PFSK-1 (cell line): ENCODE measurements around the gene SLC44A1.

Experiments
- FOXP2 ChIP-seq: optimal IDR thresholded peaks from 2 replicates; pipeline ENCODE3; 2011; ENCODE audit warnings: borderline replicate concordance, control low read depth, inconsistent platforms; ENCODE audit not compliant: insufficient read depth; ENCODE audit errors: extremely low read length, extremely low read depth
- POLR2AphosphoS5 ChIP-seq: IDR thresholded peaks from 2 replicates; pipeline ENCODE4 v1.6.1; 2012; ENCODE audit warnings: low read depth, mild to moderate bottlenecking, control low read depth, low read length, moderate library complexity
- SIN3A ChIP-seq: IDR thresholded peaks from 2 replicates; pipeline ENCODE4 v1.6.1; 2012; ENCODE audit warnings: mild to moderate bottlenecking, low read length, moderate library complexity, borderline replicate concordance; ENCODE audit not compliant: insufficient read depth
- TAF1 ChIP-seq: IDR thresholded peaks from 2 replicates; pipeline ENCODE4 v1.6.1; 2012; ENCODE audit warnings: low read length, control low read depth, borderline replicate concordance; ENCODE audit not compliant: insufficient read depth
- TF ChIP-seq, protein P1 (sequence below), 2 experiments: IDR thresholded peaks; 2 replicates each; pipeline versions ENCODE4 v1.6.1 to v1.8.0; 2011 to 2012; ENCODE audit warnings: low read depth in 2 of 2, low read length in 2 of 2, control low read depth in 1 of 2, inconsistent platforms in 1 of 2, mild to moderate bottlenecking in 1 of 2, moderate library complexity in 1 of 2; ENCODE audit not compliant: insufficient read depth in 1 of 2

Gene SLC44A1

DNA sequence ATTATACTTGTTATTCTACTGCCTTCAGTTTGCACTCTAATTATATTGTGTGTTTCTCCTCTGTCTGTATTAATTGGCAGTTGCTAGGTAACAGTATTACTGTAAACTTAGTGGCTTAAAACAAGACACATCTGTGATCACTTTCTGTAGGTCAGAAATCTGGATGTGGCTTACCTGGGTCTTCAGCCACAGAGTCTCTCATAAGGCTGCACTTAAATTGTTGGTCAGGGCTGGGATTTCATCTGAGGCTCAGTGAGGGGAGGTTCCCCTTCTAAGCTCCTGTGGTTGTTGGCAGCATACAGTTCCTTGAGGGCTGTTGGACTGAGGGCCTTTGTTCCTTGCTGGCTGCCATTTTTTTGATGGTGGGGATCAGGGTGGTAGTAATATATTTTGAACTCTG lies 68.8 kb downstream of the SLC44A1 start:
- no peak for TF ChIP-seq SIN3A
- no peak for TF ChIP-seq POLR2AphosphoS5
- no peak for TF ChIP-seq TAF1
- TF ChIP-seq, protein P1, sequence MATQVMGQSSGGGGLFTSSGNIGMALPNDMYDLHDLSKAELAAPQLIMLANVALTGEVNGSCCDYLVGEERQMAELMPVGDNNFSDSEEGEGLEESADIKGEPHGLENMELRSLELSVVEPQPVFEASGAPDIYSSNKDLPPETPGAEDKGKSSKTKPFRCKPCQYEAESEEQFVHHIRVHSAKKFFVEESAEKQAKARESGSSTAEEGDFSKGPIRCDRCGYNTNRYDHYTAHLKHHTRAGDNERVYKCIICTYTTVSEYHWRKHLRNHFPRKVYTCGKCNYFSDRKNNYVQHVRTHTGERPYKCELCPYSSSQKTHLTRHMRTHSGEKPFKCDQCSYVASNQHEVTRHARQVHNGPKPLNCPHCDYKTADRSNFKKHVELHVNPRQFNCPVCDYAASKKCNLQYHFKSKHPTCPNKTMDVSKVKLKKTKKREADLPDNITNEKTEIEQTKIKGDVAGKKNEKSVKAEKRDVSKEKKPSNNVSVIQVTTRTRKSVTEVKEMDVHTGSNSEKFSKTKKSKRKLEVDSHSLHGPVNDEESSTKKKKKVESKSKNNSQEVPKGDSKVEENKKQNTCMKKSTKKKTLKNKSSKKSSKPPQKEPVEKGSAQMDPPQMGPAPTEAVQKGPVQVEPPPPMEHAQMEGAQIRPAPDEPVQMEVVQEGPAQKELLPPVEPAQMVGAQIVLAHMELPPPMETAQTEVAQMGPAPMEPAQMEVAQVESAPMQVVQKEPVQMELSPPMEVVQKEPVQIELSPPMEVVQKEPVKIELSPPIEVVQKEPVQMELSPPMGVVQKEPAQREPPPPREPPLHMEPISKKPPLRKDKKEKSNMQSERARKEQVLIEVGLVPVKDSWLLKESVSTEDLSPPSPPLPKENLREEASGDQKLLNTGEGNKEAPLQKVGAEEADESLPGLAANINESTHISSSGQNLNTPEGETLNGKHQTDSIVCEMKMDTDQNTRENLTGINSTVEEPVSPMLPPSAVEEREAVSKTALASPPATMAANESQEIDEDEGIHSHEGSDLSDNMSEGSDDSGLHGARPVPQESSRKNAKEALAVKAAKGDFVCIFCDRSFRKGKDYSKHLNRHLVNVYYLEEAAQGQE (IDR thresholded peaks at IDR 0.05; ENCODE audit: insufficient read depth in 1 of 2, low read depth in 2 of 2, low read length in 2 of 2) = no peak
- no peak for TF ChIP-seq FOXP2

DNA sequence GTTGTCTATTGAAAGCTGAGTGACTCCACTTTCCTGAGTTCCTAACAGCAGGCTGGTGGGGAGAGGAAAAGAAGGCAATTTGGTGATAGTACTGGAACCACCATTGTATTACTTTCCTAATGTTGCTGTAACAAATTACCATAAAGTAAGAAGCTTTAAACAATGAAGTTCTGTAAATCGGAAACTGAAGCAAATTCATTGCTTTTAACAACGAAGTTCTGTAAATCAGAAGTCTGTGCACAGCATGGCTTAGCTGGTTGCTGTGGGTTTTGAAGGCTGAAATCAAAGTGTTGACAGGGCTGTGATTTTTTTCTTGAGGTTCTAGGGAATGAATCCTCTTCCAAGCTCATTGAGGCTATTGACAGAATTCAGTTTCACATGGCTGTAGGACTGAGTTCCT lies 72.3 kb downstream of the SLC44A1 start:
- TF ChIP-seq POLR2AphosphoS5 (no peak), TAF1 (no peak), SIN3A (no peak)

DNA sequence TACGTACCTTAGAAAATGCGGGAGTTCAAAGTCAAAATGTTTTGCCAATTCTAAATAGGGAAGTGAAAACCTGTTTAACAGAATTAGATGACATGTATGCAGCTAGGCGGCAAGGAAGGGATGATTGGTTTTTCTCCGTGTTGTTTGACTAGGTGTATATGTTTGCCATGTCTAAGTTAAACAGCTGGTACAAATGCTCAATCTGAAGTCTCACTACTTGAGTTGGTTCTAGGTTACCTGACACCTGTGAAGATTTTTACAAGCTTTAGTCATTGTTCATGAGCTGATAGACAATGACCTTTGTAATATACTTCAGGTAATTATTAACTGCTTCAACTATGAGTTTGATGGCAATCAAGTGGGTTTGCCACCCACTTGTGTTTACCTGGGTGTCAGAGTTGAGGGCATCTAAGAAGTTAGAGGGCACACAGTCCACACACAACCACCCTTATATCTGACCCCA lies 74.3 kb downstream of the SLC44A1 start:
- no peak for TF ChIP-seq TAF1

DNA sequence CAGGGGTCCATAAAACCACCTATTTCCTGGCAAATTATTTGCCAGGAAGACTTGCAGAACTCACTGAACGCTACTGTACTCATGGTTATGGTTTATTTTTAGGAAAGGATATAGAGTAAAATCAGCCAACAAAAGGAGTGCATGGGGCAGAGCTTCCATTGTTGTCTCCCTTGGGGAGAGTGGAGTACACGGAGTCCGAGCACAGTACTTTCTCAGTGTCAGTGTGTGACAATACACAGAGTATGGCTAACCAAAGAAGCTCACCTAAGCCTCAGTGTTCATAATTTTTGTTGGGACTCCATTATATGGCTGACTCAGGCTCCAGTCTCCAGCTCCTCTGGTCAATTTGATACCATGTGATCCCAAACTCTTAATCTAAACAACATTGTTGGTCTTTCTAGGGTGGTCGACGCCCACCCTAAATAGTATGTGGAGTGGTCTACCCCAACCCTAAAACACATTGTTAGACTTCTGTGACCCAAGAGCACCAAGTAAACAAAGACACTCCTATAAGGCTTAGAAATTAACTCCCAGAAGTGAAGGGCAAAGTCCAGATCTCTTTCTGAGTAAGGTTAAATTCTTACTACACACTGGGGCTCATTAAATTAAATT lies 74.9 kb downstream of the SLC44A1 start:
- TF ChIP-seq, protein P1 (IDR thresholded peaks at IDR 0.05; ENCODE audit: insufficient read depth in 1 of 2, low read depth in 2 of 2, low read length in 2 of 2) = no peak
- TF ChIP-seq SIN3A = no peak
- TF ChIP-seq POLR2AphosphoS5 = no peak
- TF ChIP-seq TAF1 = no peak
- no peak for TF ChIP-seq FOXP2

DNA sequence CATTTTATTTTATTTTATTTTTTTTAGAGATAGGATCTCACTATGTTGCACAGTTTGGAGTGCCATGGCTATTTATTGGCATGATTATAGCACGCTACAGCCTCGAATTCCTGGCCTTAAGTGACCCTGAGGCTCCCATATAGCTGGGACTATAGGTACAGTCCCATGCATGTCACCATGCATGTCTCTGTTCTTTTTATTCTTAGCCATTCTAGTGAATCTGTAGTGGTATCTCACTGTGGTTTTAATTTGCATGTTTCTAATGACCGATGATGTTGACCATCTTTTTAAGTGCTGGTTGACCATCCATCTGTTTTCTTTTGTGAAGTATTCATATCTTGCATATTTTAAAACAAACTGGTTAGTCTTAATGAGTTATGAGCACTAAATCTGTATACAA lies 76.1 kb downstream of the SLC44A1 start:
- TF ChIP-seq TAF1 (no peak), SIN3A (no peak), FOXP2 (no peak), POLR2AphosphoS5 (no peak)
- TF ChIP-seq, protein P1 (IDR thresholded peaks at IDR 0.05; ENCODE audit: insufficient read depth in 1 of 2, low read depth in 2 of 2, low read length in 2 of 2) = no peak

DNA sequence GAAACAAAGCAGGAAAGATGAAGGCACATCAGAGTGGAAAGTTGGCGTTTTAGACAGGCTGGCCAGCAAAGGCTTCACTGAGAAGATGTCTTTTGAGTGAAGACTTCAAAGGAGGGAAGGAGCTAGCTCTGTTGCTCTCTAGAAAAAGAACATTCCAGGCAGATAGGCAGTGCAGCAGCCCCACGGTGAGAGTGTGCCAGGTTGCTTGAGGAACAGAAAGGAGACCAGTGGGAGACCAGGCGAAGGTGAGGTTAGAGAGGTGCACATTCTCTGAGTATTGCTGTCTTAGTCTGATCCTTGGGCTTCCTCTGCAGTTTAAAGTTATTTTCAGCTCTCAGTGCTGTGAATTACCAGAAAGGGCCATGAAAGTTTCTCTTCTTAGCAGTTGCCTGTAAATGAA lies 83.8 kb downstream of the SLC44A1 start:
- TF ChIP-seq, protein P1 (IDR thresholded peaks at IDR 0.05; ENCODE audit: insufficient read depth in 1 of 2, low read depth in 2 of 2, low read length in 2 of 2) = no peak
- TF ChIP-seq FOXP2 (no peak), POLR2AphosphoS5 (no peak), TAF1 (no peak), SIN3A (no peak)
